CD14-positive monocyte (primary cell): ENCODE measurements around the gene CBY2. TPM values are rescaled to one million over a fixed set of nuclear protein-coding genes. Genes with fewer than 3 reads are reported as not detected.

Experiments used
- DNase-seq, 3 donors: peaks; one replicate each; pipeline ENCODE4 v3.0.0-alpha.2; 2011 to 2022
- H2AFZ ChIP-seq: 2 replicates; pipeline ENCODE4 v1.6.0; 2012; ENCODE audit warnings: mild to moderate bottlenecking, low read depth, low read length, inconsistent platforms; ENCODE audit not compliant: insufficient read depth, poor library complexity, severe bottlenecking
- H3K27ac ChIP-seq, 2 donors: 1 replicate in 1 of 2; 2 replicates in 1 of 2; pipeline ENCODE4 v1.5.1; 2012 to 2013; ENCODE audit warnings: low read length in 2 of 2, control low read depth in 1 of 2, inconsistent platforms in 1 of 2, low read depth in 1 of 2, mild to moderate bottlenecking in 1 of 2
- H3K27me3 ChIP-seq, 2 donors: one replicate each; pipeline versions ENCODE4 v1.6.0 to v1.6.1; 2011 to 2013; ENCODE audit warnings: low read length in 2 of 2; ENCODE audit not compliant: control insufficient read depth in 2 of 2, insufficient read depth in 2 of 2
- H3K36me3 ChIP-seq, 2 donors: replicated peaks in 1 of 2; 1 replicate in 1 of 2; 2 replicates in 1 of 2; pipeline versions ENCODE4 v1.5.1 to v1.6.1; 2012 to 2013; ENCODE audit warnings: low read length in 2 of 2, control low read depth in 1 of 2, inconsistent platforms in 1 of 2, mild to moderate bottlenecking in 1 of 2; ENCODE audit not compliant: insufficient read depth in 2 of 2, control insufficient read depth in 1 of 2
- H3K4me1 ChIP-seq, 2 donors: 1 replicate in 1 of 2; 2 replicates in 1 of 2; pipeline versions ENCODE4 v1.5.1 to v1.6.1; 2012 to 2013; ENCODE audit warnings: low read length in 2 of 2, control low read depth in 1 of 2, inconsistent platforms in 1 of 2, mild to moderate bottlenecking in 1 of 2, moderate library complexity in 1 of 2; ENCODE audit not compliant: insufficient read depth in 2 of 2, control insufficient read depth in 1 of 2
- H3K4me2 ChIP-seq: replicated peaks from 2 replicates; pipeline ENCODE3; 2012; ENCODE audit warnings: low read length, moderate library complexity, mild to moderate bottlenecking; ENCODE audit not compliant: poor library complexity, severe bottlenecking; ENCODE audit errors: extremely low read depth
- H3K4me3 ChIP-seq, 3 experiments: fragments of 200-600 bp in 1 of 3; sonication (generic) in 1 of 3; replicated peaks in 1 of 3; 1 replicate in 2 of 3; 2 replicates in 1 of 3; pipeline ENCODE4 v1.5.1; 2011 to 2013; ENCODE audit warnings: low read length in 3 of 3, mild to moderate bottlenecking in 3 of 3, control low read depth in 2 of 3, low read depth in 2 of 3, inconsistent platforms in 1 of 3, moderate library complexity in 1 of 3
- H3K79me2 ChIP-seq: 2 replicates; pipeline ENCODE4 v1.6.0; 2012; ENCODE audit warnings: mild to moderate bottlenecking, control low read depth, inconsistent platforms, low read length, moderate library complexity; ENCODE audit not compliant: insufficient read depth
- H3K9ac ChIP-seq: 2 replicates; pipeline ENCODE4 v1.6.0; 2017; ENCODE audit warnings: low read length, mild to moderate bottlenecking; ENCODE audit not compliant: insufficient read depth, poor library complexity, severe bottlenecking
- H3K9me3 ChIP-seq, 2 donors: replicated peaks in 1 of 2; 1 replicate in 1 of 2; 2 replicates in 1 of 2; pipeline versions ENCODE4 v1.5.1 to v1.6.1; 2012 to 2013; ENCODE audit warnings: low read length in 2 of 2, control low read depth in 1 of 2; ENCODE audit not compliant: control insufficient read depth in 1 of 2, insufficient read depth in 1 of 2
- H4K20me1 ChIP-seq: 2 replicates; pipeline ENCODE4 v1.6.0; 2012; ENCODE audit warnings: mild to moderate bottlenecking, low read length, control low read depth, moderate library complexity; ENCODE audit not compliant: insufficient read depth
- H3K27ac Mint-ChIP-seq, 7 donors: one replicate each; pipeline ENCODE4 v1.8.0; 2020; ENCODE audit warnings: mild to moderate bottlenecking in 7 of 7, mixed read lengths in 7 of 7, moderate library complexity in 6 of 7, inconsistent platforms in 2 of 7
- H3K27me3 Mint-ChIP-seq, 3 donors: one replicate each; pipeline ENCODE4 v1.8.0; 2021 to 2022; ENCODE audit warnings: low read depth in 3 of 3, mild to moderate bottlenecking in 3 of 3, mixed read lengths in 3 of 3, moderate library complexity in 3 of 3, inconsistent platforms in 1 of 3
- H3K36me3 Mint-ChIP-seq, 2 donors: one replicate each; pipeline ENCODE4 v1.8.0; 2020; ENCODE audit warnings: mixed read lengths in 2 of 2, inconsistent platforms in 1 of 2, mild to moderate bottlenecking in 1 of 2
- H3K4me1 Mint-ChIP-seq: one replicate; pipeline ENCODE4 v1.8.0; 2020; ENCODE audit warnings: mild to moderate bottlenecking, mixed read lengths
- H3K4me3 Mint-ChIP-seq, 2 donors: one replicate each; pipeline ENCODE4 v1.8.0; 2020; ENCODE audit warnings: mild to moderate bottlenecking in 2 of 2, mixed read lengths in 2 of 2, moderate library complexity in 1 of 2
- H3K9me3 Mint-ChIP-seq, 7 donors: one replicate each; pipeline ENCODE4 v1.8.0; 2020 to 2022; ENCODE audit warnings: mixed read lengths in 7 of 7, mild to moderate bottlenecking in 6 of 7, moderate library complexity in 6 of 7, inconsistent platforms in 2 of 7
- CTCF ChIP-seq: fragments of 200-600 bp; IDR thresholded peaks from one replicate; pipeline ENCODE4 v1.8.0; 2022; ENCODE audit warnings: antibody characterized with exemption, mild to moderate bottlenecking
- WGBS: methylation state at CpG from one replicate; pipeline ENCODE4 v1.1.5; 2013; ENCODE audit warnings: missing lambda C conversion rate; ENCODE audit not compliant: insufficient coverage; 5-methylcytosine and 5-hydroxymethylcytosine counted together
- intact Hi-C, 2 donors: fragments of 100-400 bp; cut with micrococcal nuclease; formaldehyde crosslinking; loops; one replicate each; pipeline versions ENCODE4 v1.15.0 to v1.15.1; 2023
- polyA plus RNA-seq, 3 donors: library from polyadenylated mRNA; depleted of rRNA in 1 of 3; unstranded in 2 of 3; stranded (reverse) in 1 of 3; fragments of 300-500 nt in 2 of 3; fragments of >200 nt in 1 of 3; fragmentation: Illumina TruSeq in 2 of 3; gene quantifications; 1 replicate in 2 of 3; 2 replicates in 1 of 3; pipeline ENCODE4 v1.2.3, GENCODE V29; 2012 to 2021

CBY2 gene
- polyA plus RNA-seq, 3 donors, result not detected

- WGBS, result 100% methylated on average over 1 of the region's 3 CpGs
- intact Hi-C loops, result no loop called here
Measured at GRCh38 chr13:45744979-45745378, 42.9 kb downstream of the CBY2 start.

GRCh38 chr13:45747071-45747470, 45.0 kb downstream of the CBY2 start:
- no peak overlapping the region for H2AFZ ChIP-seq
- H3K9ac ChIP-seq, result no peak overlapping the region
- Mint-ChIP-seq H3K4me3 (no peak overlapping the region), H3K27ac (peak overlapping the region in 1 of 7 donors; percentile 70), H3K9me3 (peaks cover 0 to 4% (median 0%) of the 10 kb centered on the region in 7 donors), H3K4me1 (peaks cover 10% of the 10 kb centered on the region), H3K36me3 (no peaks in the 10 kb centered on the region), H3K27me3 (peaks cover 0 to 2% (median 1%) of the 10 kb centered on the region in 3 donors)
- H3K79me2 ChIP-seq, result no peaks in the 10 kb centered on the region
- no peaks in the 10 kb centered on the region for H4K20me1 ChIP-seq
- no peak overlapping the region for H3K27ac ChIP-seq
- DNase-seq, result peak in 2 of 3 donors; percentile 4 to 7
- H3K4me3 ChIP-seq, result no peak overlapping the region
- no peaks in the 10 kb centered on the region for H3K36me3 ChIP-seq
- intact Hi-C loops, result no loop called here
- no peak overlapping the region for H3K4me2 ChIP-seq
- H3K4me1 ChIP-seq, result peaks cover 2% of the 10 kb centered on the region in 2 donors
- H3K27me3 ChIP-seq, result no peaks in the 10 kb centered on the region
- no peaks in the 10 kb centered on the region for H3K9me3 ChIP-seq
- 0% methylated on average over 2 of the region's 2 CpGs for WGBS
- no peak for TF ChIP-seq CTCF

More at GRCh38 chr13:45744979-45745378, 42.9 kb downstream of the CBY2 start:
- peaks cover 7% of the 10 kb centered on the region for H3K4me1 Mint-ChIP-seq
- no peak overlapping the region for H3K4me2 ChIP-seq
- H3K4me3 ChIP-seq, result no peak overlapping the region
- no peaks in the 10 kb centered on the region for H3K36me3 Mint-ChIP-seq
- no peak for TF ChIP-seq CTCF
- no peaks in the 10 kb centered on the region for H3K9me3 ChIP-seq
- no peak overlapping the region for H3K9ac ChIP-seq
- no peaks in the 10 kb centered on the region for H3K79me2 ChIP-seq
- no peak for DNase-seq
- peaks cover 0 to 4% (median 0%) of the 10 kb centered on the region in 7 donors for H3K9me3 Mint-ChIP-seq
- H3K36me3 ChIP-seq, result no peaks in the 10 kb centered on the region
- H3K27me3 ChIP-seq, result no peaks in the 10 kb centered on the region
- H2AFZ ChIP-seq, result no peak overlapping the region
- H3K27ac ChIP-seq, result no peak overlapping the region
- no peaks in the 10 kb centered on the region for H3K4me1 ChIP-seq
- peaks cover 0 to 2% (median 1%) of the 10 kb centered on the region in 3 donors for H3K27me3 Mint-ChIP-seq
- H3K27ac Mint-ChIP-seq, result no peak overlapping the region
- no peak overlapping the region for H3K4me3 Mint-ChIP-seq
- H4K20me1 ChIP-seq, result no peaks in the 10 kb centered on the region
